H1 (cell line): Measurements from ENCODE around the gene SLC13A5. TPM values are rescaled to one million over a fixed set of nuclear protein-coding genes. Genes with fewer than 3 reads are reported as not detected.

Experiments used
- ATF3 ChIP-seq: IDR thresholded peaks from 2 replicates; pipeline ENCODE4 v1.6.1; 2011; ENCODE audit warnings: low read depth, mild to moderate bottlenecking, low read length; ENCODE audit not compliant: insufficient read depth
- CEBPB ChIP-seq: IDR thresholded peaks from 2 replicates; pipeline ENCODE4 v1.6.1; 2012; ENCODE audit warnings: low read depth, low read length
- CHD7 ChIP-seq: fragments of 300-600 bp; sonication (generic); IDR thresholded peaks from 2 replicates; pipeline ENCODE4 v1.7.1; 2012; ENCODE audit warnings: low read length, moderate library complexity, mild to moderate bottlenecking, inconsistent platforms; ENCODE audit not compliant: insufficient replicate concordance
- FOSL1 ChIP-seq: IDR thresholded peaks from 2 replicates; pipeline ENCODE4 v1.6.1; 2011; ENCODE audit warnings: mild to moderate bottlenecking, low read depth, low read length, moderate library complexity; ENCODE audit not compliant: insufficient read depth
- JUND ChIP-seq: IDR thresholded peaks from 2 replicates; pipeline ENCODE4 v1.6.1; 2011; ENCODE audit warnings: mild to moderate bottlenecking, improper control_type of control experiment, low read length
- SAP30 ChIP-seq: fragments of 300-600 bp; sonication (generic); IDR thresholded peaks from 2 replicates; pipeline ENCODE4 v1.7.1; 2012; ENCODE audit warnings: low read length, moderate library complexity, mild to moderate bottlenecking, inconsistent platforms; ENCODE audit not compliant: insufficient read depth, insufficient replicate concordance
- SIN3A ChIP-seq, 2 experiments: IDR thresholded peaks in 1 of 2; conservative IDR thresholded peaks in 1 of 2; 2 replicates each; pipeline ENCODE4 v1.6.1; 2011 to 2012; ENCODE audit warnings: low read length in 2 of 2, improper control_type of control experiment in 1 of 2, low read depth in 1 of 2, mild to moderate bottlenecking in 1 of 2
- SIRT6 ChIP-seq: IDR thresholded peaks from one replicate; pipeline ENCODE4 v1.7.1; 2012; ENCODE audit warnings: low read length, inconsistent platforms
- TBP ChIP-seq: IDR thresholded peaks from 2 replicates; pipeline ENCODE4 v1.6.1; 2011; ENCODE audit warnings: low read depth, low read length, improper control_type of control experiment
- polyA plus RNA-seq, 7 experiments: library from polyadenylated mRNA; depleted of rRNA in 3 of 7; stranded (reverse) in 5 of 7; unstranded in 2 of 7; fragments of >200 nt in 5 of 7; fragments of 200-250 nt in 2 of 7; gene quantifications; 1 replicate in 5 of 7; 2 replicates in 1 of 7; 4 replicates in 1 of 7; pipeline versions ENCODE4 v1.2.1 to v1.2.3, GENCODE V29; 2011 to 2013; ENCODE audit warnings: missing spikeins in 2 of 7, mixed read lengths in 2 of 7
- total RNA-seq: library from RNA; stranded (reverse); fragmentation: NEBNext Ultra II Directional; extraction: Animal tissue kit (Norgen Biotek cat#: 25700); gene quantifications from 2 replicates; pipeline ENCODE4 v1.2.1, GENCODE V29; 2021
- TF ChIP-seq, protein P1 (sequence below): IDR thresholded peaks from 2 replicates; pipeline ENCODE4 v1.6.1; 2012; ENCODE audit warnings: inconsistent platforms

SLC13A5 gene
- total and polyA plus RNA-seq, 2 of the 8 experiments (the other 6 are each of a cell fraction or from before 2014, with no cell fraction given) = 2.1 to 2.6 TPM

DNA sequence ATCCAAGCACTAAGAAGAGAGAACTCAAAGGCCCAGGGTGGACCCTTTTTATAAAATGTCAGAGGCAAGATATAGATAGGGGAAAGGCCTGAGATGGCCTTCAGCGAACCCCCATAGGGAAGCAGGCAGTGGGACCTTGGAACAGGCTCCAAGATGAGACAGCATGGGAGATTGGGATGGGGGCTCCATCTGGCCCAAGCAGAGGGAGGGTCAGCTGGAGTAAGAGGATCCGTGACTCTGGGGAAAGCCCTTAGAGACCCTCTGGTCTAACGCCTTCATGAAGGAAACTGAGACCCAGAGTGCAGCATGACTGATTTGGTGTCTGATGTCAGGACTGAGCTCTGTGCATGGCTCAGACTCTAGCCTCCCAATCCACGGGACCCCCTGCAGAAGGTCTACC, 30.8 kb downstream of the SLC13A5 start (continued):
- no peak for TF ChIP-seq CHD7
- TF ChIP-seq ATF3 = no peak
- TF ChIP-seq SIN3A (conservative IDR thresholded peaks at IDR 0.05 in 1 of 2, IDR thresholded peaks at IDR 0.05 in 1 of 2; ENCODE audit: low read depth in 1 of 2, low read length in 2 of 2) = no peak
- TF ChIP-seq TBP = no peak
- TF ChIP-seq, protein P1, sequence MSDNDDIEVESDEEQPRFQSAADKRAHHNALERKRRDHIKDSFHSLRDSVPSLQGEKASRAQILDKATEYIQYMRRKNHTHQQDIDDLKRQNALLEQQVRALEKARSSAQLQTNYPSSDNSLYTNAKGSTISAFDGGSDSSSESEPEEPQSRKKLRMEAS = no peak
- no peak for TF ChIP-seq SAP30
- TF ChIP-seq SIRT6 = no peak
- no peak for TF ChIP-seq JUND
- no peak for TF ChIP-seq CEBPB
- TF ChIP-seq FOSL1 = no peak
